IPS-11a (cell line): ENCODE measurements around the gene TMC3.

ENCODE experiments used
- H3K4me3 ChIP-seq: one replicate; pipeline ENCODE4 v1.5.1; 2013; ENCODE audit warnings: low read depth, low read length, control low read depth

TMC3 gene

GRCh38 chr15:81301385-81301784 is 72.6 kb downstream of the TMC3 start:
- H3K4me3 ChIP-seq = no peak overlapping the region

GRCh38 chr15:81299630-81300273 is 74.3 kb downstream of the TMC3 start:
- H3K4me3 ChIP-seq = no peak overlapping the region

DNA sequence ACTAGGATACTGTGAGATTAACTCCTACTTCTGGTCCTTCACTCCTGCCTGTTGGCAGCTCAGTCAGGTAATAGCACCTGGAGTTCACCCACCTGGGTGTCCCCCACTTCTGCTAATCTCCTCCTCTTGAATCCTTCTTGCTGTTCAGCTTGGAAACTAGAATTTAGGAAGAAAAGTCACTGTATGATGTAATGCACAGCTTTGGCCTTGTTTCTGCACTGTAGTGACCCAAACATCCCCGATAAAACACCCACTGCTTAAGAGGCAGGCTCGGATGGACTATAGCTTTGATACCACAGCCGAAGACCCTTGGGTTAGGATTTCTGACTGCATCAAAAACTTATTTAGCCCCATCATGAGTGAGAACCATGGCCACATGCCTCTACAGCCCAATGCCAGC is 74.9 kb downstream of the TMC3 start:
- no peak overlapping the region for H3K4me3 ChIP-seq

DNA sequence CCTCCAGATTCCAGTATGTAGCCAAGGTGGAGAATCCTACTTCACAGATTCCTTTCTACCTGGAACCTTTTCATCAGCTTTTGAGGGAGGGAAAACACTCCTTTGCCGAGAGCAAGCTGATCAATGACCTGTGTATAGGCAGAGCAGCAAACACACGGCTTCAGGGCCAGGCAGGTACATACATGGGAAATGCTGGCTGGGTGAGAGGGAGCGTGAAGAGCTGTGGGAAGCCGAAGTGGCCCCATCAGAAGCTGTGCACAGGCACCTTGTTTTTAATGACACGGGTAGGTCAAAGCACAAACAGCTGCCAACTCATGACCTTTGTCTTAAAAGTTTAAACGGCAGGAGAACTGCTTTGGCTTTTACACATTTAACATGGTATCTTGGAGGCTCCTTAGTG is 75.4 kb downstream of the TMC3 start:
- H3K4me3 ChIP-seq = no peak overlapping the region

DNA sequence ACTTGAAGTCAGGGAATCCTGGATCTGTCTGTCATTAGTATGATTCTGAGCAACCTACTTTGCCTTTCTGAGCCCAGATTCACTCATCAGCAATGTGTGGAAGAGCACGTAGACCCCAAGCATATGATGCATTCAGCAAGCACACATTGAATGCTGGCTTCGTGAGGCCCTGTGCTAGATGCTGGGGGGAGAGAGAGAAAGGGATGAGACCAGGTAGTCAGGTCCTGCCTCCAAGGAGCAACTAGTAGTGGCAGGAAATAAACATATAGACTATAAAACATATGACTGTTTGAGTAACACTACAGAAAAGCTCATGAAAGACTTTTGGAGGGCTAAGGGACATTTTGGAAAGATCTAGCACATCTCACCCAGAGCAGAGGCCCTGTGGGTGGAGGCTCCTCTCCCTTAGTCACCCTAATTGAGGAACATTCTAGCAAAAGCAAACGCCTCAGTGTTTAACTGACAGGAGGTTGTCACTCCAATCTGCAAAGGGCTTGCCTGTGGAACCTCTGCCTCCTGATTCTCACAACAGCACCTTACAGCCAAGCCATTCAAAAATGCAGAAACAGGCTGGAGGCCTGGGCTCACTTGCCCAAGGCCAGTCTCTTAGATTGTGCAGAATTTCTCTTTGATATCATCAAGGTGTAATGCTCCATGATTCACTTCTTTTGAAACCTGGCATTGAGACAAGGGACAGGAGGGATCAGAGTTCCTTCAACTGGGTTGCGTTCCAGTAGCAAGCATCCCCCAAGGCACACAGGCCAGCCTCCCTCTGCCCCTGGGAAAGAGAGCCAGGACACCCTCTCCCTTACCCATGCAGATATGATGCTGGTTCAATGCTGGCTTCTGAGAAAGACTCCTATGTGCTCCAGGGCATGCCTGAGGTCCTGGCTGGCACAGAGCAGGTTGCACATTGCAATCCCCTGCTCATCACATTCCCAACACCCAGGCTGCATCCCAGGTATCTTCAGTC is 76.1 kb downstream of the TMC3 start:
- no peak overlapping the region for H3K4me3 ChIP-seq

DNA sequence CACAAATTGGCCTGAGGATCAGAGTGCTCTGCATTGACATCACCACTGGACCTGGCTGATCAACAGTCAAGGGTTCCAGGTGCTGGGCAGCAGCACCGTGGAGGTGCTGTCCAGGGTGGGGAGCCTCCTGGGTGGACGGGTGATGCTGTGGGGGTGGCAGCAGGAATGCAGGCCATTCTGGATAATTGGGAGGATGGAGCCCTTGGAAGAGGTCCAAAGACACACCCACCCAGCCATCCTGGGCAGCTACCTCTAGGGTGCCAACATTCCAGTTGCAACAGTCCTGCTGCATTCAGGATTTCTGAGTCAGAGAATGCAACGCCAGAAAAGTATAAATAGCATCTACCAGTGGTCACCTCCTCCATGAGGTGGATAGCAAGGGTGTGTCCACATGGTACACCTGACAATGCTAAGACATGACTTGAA is 76.9 kb downstream of the TMC3 start:
- no peak overlapping the region for H3K4me3 ChIP-seq

DNA sequence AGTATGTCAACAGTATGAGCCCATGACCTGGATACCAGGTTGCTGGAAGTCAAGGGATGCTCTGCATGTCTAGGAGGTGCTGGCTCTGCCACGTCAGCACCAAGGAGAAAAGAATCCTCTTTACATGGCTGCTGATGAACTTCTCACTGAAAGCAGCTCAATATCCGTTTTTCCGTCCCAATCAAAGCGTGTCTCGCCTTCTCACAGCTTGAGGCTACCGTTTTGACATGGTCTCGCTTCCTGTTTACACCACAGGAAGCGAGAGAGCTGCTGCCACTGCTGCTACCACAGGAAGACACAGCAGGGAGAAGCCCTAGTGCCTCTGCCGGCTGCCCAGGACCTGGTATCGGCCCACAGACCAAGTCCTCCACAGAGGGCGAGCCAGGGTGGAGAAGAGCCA is 77.3 kb downstream of the TMC3 start:
- no peak overlapping the region for H3K4me3 ChIP-seq

DNA sequence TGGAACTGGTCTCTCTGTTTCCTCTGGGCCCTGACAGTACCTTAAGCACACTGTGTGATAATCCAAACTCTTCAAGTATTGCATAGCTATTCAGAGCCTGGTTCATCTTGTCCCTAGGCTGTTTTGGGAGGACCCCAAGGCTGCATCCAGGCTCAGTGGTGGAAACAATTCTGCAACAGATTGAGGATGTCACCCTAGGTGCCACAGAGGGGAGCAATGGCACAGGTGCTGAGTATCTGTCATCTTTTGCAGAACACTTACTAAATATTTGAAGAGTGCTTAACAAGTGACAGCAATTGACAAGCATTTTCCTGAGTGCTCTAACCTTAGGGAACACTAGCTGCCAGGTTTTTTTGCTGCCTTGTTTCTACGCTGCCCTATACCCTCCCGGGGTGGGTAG is 77.8 kb downstream of the TMC3 start:
- no peak overlapping the region for H3K4me3 ChIP-seq

DNA sequence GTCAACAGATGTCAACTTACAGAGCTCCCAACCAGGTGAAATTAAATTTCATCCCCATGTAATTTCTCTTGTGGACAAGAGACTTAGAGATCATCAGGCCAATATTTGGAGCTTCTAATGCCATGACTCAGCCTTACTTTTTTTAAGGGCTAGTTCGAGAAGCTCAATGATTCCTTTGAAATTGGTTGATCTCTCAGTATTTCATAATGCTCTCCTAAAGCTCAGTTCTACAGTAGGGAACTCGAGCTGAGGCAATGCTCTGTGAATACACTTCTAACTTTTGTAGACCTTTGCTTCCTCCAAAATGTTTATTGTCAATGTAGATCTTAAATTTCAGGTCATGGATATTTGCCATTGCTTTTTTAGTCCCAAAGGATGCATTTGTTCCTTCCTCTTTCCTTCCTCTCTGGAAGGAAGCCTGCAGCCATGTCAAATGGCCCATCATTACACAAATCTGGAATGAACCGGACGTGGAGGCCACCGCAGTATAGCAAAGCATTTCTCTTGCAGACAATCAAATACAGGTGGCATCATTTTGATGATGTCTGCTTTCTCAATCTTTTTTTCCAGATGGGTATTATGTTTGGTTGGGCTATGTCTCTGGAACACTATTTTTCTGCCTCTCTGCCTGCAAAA is 78.4 kb downstream of the TMC3 start:
- H3K4me3 ChIP-seq = no peak overlapping the region

DNA sequence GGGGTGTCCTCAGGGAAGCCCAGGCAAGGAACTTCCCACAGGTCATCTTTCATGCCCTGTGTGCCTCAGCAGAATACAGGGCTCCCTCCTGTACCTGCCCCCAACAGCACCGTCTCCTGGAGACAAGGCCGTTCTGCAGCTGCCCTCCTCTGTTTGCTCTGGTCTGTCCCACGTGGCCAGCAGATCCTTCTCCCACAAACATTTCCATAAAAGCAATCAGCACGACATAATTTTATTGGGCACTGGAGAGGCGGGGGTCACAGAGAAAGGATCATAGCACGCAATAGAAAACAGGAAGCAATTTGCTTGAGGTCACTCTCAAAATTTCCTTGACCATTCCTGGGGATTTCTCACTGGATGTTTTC is 79.5 kb downstream of the TMC3 start:
- H3K4me3 ChIP-seq = no peak overlapping the region

DNA sequence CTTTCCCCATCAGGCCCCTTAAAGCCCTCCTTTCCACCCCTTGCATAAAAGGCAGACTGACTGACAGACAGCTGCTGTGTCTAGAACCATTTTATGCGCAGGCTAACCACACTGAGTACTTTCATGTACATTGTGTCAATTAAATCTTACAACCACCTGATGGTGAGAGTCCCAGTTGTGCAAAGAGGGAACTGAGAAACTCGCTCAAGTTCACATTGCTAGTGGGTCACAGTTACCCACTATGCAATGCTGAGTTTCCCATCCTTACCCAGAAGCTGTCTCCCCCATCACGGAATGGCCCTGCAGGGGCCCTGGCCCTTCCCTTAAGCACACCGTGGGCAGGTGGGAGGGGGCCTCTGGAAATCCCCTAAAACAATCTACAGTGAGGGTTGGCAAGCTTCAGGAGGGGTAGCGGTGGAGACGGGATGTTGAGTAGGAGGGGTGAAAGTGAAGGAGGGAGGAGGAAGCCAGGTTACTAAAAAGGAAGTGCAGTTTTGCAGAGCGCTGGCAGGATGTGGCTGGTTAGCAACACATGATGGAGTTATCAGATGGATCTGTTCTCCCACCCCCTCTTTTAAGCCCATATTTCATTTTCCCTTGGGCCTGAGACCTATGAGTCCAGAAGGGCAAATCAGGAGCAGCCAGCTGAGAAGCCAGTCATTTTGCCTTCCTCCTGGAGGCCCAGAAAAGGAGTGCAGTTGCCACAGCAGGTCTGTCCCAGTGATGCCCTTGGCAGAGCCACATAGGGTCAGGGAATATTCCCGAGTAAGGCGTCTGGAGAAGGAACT is 80.1 kb downstream of the TMC3 start:
- no peak overlapping the region for H3K4me3 ChIP-seq

- H3K4me3 ChIP-seq = no peak overlapping the region
These were observed 81.5 kb downstream of the TMC3 start for GRCh38 chr15:81292523-81293001.

- no peak overlapping the region for H3K4me3 ChIP-seq
These were observed 82.0 kb downstream of the TMC3 start for GRCh38 chr15:81291916-81292522.

DNA sequence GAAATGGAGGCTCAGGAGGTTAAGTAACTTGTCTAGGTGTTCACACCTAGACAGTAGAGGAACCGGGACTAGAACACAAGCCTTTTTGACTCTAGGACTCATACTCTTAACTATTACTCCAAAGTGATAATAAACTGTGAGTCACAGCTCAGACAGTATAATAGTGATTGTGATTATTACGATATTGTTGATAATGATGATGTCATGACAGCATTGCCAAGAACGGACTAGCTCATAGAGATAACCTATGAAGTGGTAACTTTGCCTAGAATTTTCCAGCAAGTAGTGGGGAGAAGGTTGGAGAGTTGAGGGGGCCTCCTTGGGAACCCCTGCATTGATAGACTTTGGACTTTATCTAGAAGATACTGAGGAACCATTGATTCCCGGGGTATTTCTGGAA is 84.1 kb downstream of the TMC3 start:
- H3K4me3 ChIP-seq = no peak overlapping the region

DNA sequence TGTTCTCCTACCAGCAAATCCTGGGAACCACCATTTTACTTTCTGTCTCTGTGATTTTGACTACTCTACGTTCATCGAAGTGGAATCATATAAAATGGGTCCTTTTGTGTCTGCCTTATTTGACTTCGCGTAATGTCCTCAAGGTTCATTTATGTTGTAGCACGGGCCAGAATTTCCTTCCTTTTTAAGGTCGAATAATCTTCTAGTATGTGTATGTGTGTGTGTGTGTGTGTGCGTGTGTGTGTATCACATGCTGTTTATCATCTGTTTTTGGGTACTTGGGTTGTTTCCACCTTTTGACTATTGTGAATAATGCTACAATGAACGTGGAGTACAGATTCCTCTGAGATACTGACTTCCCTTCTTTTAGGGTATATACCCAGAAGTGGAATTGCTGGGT is 85.4 kb downstream of the TMC3 start:
- no peak overlapping the region for H3K4me3 ChIP-seq

GRCh38 chr15:81288040-81288439 is 86.0 kb downstream of the TMC3 start:
- no peak overlapping the region for H3K4me3 ChIP-seq

DNA sequence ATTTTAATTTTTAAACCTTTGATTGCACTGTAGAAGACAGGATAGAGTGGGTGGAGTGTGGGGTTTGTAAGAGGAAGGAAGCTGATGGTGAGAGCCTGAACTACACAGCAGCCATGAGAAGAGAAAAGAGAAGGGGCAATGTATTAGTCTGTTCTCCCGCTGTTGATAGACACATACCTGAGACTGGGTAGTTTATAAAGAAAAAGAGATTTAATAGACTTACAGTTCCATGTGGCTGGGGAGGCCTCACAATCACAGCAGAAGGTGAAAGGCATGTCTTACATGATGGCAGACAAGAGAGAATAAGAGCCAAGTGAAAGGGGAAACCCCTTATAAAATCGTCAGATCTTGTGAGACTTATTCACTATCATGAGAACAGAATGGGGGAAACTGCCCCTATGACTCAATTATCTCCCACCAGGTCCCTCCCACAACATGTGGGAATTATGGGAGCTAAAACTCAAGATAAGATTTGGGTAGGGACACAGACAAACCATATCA is 87.3 kb downstream of the TMC3 start:
- no peak overlapping the region for H3K4me3 ChIP-seq

DNA sequence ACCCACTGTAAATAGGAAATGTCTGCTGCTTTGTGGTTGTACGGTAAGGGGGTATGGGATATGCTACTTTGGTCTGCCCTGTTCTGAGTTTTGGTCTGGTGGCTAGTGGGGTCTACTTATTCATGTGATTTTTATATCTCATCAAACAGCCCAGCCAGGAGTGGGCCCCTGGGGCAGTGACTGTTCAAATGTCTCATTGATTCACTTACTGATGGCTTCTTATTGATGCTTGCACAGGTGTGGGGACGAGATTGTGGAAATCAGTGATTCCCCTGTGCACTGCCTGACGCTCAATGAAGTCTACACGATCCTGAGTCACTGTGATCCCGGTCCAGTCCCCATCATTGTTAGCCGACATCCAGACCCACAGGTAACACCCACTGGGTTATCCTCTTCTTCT is 88.6 kb downstream of the TMC3 start:
- no peak overlapping the region for H3K4me3 ChIP-seq

DNA sequence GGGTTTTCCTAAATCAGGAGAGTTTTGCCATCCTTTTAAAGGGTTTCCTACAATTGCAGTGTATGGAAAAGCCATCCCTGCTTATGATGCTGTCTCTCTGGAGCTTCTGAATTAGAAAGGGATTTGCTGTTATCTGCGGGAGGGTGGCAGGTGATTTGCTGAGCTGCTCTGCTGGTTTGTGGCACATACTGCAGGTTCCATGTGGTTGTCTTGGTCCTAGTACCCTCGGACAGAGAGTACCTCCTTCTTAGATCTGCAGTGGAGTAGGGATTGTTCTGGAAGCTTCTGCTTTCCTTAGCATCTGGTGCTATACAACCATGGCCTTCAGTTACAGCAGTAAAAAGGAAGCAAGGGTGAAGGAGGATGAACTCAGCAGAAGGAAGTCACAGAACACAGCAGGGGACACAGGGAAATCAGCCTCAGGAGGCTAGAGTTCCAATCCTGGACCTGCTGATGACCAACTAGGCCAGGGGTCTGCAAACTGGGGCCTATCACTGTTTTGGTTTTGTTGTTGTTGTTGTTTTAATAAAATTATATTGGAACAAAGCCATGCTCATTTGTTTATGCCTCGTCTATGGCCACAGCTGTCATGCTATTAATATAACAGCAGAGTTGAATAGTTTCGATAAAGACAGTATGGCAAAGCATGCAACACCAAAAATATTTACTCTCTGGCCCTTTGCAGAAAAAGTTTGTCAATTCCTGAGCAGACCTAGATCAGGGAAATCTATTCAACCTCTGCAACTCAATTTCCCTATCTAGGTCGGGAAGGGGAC is 89.6 kb downstream of the TMC3 start:
- no peak overlapping the region for H3K4me3 ChIP-seq

GRCh38 chr15:81282911-81283310 is 91.1 kb downstream of the TMC3 start:
- H3K4me3 ChIP-seq = no peak overlapping the region
